ENCODE results near the gene ASPG.

ASPG gene

DNA sequence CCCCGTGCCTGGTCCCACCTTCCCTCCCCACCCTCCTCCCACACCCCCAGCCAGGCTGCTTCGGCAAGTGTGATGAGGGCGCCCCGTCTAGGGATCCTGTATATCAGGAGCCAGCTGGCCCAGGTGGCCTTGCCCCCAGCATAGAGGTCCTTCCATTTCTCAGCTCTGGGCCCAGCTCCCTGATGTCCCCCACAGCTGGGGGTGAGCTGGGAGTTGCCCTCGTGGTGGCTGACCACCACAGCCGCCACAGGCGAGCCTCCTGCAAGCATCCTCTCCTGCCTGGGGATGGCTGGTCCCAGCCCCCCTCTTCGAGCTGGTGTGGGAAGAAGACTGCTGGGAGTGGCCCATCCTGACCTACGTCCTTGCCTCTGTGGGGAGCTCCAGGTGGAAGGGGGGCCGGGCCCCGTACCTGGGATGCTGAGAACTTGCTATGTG is 7.4 kb downstream of the ASPG start:
- H3K4me3 ChIP-seq (ENCODE audit: insufficient read depth, low read length, poor library complexity, severe bottlenecking), result no peak overlapping the region
- H3K9ac ChIP-seq (ENCODE audit: low read length), result no peak overlapping the region
- no peaks in the 10 kb centered on the region for H3K9me2 ChIP-seq (replicated peaks; ENCODE audit: insufficient read depth, low read length)
- no peaks in the 10 kb centered on the region for H3K27me3 ChIP-seq (ENCODE audit: low read length)
- H3K79me2 ChIP-seq (ENCODE audit: insufficient read depth, low read length), result no peaks in the 10 kb centered on the region
- H3F3A ChIP-seq (ENCODE audit: insufficient read depth), result no peaks in the 10 kb centered on the region
- TF ChIP-seq, protein P1, sequence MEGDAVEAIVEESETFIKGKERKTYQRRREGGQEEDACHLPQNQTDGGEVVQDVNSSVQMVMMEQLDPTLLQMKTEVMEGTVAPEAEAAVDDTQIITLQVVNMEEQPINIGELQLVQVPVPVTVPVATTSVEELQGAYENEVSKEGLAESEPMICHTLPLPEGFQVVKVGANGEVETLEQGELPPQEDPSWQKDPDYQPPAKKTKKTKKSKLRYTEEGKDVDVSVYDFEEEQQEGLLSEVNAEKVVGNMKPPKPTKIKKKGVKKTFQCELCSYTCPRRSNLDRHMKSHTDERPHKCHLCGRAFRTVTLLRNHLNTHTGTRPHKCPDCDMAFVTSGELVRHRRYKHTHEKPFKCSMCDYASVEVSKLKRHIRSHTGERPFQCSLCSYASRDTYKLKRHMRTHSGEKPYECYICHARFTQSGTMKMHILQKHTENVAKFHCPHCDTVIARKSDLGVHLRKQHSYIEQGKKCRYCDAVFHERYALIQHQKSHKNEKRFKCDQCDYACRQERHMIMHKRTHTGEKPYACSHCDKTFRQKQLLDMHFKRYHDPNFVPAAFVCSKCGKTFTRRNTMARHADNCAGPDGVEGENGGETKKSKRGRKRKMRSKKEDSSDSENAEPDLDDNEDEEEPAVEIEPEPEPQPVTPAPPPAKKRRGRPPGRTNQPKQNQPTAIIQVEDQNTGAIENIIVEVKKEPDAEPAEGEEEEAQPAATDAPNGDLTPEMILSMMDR (IDR thresholded peaks at IDR 0.05; ENCODE audit: insufficient read depth, low read length, poor library complexity, severe bottlenecking), result no peak
- TF ChIP-seq EZH2phosphoT487 (conservative IDR thresholded peaks at IDR 0.05; ENCODE audit: low read length), result no peak
- no peaks in the 10 kb centered on the region for H3K9me3 ChIP-seq (ENCODE audit: insufficient read depth, low read length)
- no peaks in the 10 kb centered on the region for H3K36me3 ChIP-seq (ENCODE audit: low read length)
- no peak overlapping the region for H3K27ac ChIP-seq (ENCODE audit: low read depth, low read length)
- no peaks in the 10 kb centered on the region for H4K20me1 ChIP-seq (ENCODE audit: low read depth, low read length)
- no peak overlapping the region for H2AFZ ChIP-seq (ENCODE audit: low read depth, low read length, severe bottlenecking)
- H3K4me2 ChIP-seq (ENCODE audit: low read depth, low read length, poor library complexity, severe bottlenecking), result no peak overlapping the region

DNA sequence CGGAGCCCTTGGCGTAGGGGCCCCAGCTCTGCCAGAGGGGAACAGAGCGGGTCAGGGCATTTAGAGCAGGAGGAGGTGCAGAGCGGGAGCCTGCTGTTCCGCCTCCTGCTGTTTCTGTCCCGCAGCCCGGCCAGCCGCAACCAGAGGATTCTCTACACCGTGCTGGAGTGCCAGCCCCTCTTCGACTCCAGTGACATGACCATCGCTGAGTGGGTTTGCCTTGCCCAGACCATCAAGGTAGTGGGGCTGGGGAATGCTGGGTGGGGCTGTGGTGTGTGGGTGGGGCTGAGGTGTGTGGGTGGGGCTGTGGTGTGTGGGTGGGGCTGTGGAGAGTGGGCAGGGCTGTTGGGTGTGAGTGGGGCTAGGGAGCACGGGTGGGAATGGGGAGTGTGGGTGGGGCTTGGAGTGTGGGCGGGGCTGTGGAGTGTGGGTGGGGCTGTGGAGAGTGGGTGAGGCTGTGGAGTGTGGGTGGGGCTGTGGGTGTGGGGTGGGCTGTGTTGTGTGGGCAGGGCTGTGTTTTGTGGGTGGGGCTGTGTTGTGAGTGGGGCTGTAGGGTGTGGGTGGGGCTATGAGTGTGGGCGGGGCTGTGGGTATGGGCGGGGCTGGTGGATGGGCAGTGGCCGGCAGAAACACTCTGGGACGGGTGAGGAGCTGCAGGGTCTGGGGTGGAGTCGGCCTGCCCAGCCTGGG is 8.0 kb downstream of the ASPG start:
- Histone ChIP-seq H2AFZ (ENCODE audit: low read depth, low read length, severe bottlenecking) (no peak overlapping the region), H3K4me2 (ENCODE audit: low read depth, low read length, poor library complexity, severe bottlenecking) (no peak overlapping the region), H3K27me3 (ENCODE audit: low read length) (no peaks in the 10 kb centered on the region), H3K9ac (ENCODE audit: low read length) (no peak overlapping the region), H3K4me3 (ENCODE audit: insufficient read depth, low read length, poor library complexity, severe bottlenecking) (no peak overlapping the region), H3K9me2 (replicated peaks; ENCODE audit: insufficient read depth, low read length) (no peaks in the 10 kb centered on the region), H3K27ac (ENCODE audit: low read depth, low read length) (no peak overlapping the region), H3K36me3 (ENCODE audit: low read length) (no peaks in the 10 kb centered on the region), H3K79me2 (ENCODE audit: insufficient read depth, low read length) (no peaks in the 10 kb centered on the region), H4K20me1 (ENCODE audit: low read depth, low read length) (no peaks in the 10 kb centered on the region), H3K9me3 (ENCODE audit: insufficient read depth, low read length) (no peaks in the 10 kb centered on the region), H3F3A (ENCODE audit: insufficient read depth) (no peaks in the 10 kb centered on the region)
- TF ChIP-seq, protein P1 (IDR thresholded peaks at IDR 0.05; ENCODE audit: insufficient read depth, low read length, poor library complexity, severe bottlenecking), result no peak
- no peak for TF ChIP-seq EZH2phosphoT487 (conservative IDR thresholded peaks at IDR 0.05; ENCODE audit: low read length)

DNA sequence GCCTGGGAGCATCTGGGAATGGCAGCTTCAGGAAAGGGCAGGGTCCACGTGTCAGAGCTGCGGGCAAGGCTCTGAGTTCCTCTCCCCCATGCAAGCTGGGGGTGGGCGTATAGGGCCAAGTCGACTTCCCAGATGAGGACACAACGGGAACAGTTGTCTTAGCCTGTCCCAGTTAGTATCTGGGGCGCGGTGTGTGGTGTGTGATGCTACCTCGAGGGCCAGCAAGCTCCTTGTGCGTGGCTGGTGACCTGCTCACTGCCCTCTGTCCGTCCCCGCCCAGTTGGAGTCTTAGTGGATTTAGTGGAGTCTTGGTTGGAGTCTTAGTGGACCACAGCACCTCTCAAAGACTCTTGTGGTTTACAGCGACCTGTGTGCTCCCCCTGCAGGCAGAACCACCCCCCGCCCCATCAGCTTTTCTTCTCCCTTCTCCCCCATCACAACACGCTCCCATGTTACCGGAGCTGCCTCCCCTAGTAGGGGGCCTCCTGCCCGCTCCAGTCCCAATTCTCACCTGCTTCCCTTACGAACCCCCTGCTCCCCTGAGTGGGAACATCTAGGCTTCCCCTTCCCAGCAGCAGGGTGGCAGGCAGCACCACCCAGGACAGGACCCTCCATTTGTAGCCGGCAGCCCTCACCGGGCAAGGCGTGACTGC is 8.7 kb downstream of the ASPG start:
- no peaks in the 10 kb centered on the region for H3K9me2 ChIP-seq (replicated peaks; ENCODE audit: insufficient read depth, low read length)
- no peaks in the 10 kb centered on the region for H3K79me2 ChIP-seq (ENCODE audit: insufficient read depth, low read length)
- H3K4me2 ChIP-seq (ENCODE audit: low read depth, low read length, poor library complexity, severe bottlenecking), result no peak overlapping the region
- H3K4me3 ChIP-seq (ENCODE audit: insufficient read depth, low read length, poor library complexity, severe bottlenecking), result no peak overlapping the region
- H3F3A ChIP-seq (ENCODE audit: insufficient read depth), result no peaks in the 10 kb centered on the region
- no peak overlapping the region for H2AFZ ChIP-seq (ENCODE audit: low read depth, low read length, severe bottlenecking)
- H3K27ac ChIP-seq (ENCODE audit: low read depth, low read length), result no peak overlapping the region
- H4K20me1 ChIP-seq (ENCODE audit: low read depth, low read length), result no peaks in the 10 kb centered on the region
- no peaks in the 10 kb centered on the region for H3K9me3 ChIP-seq (ENCODE audit: insufficient read depth, low read length)
- no peaks in the 10 kb centered on the region for H3K36me3 ChIP-seq (ENCODE audit: low read length)
- TF ChIP-seq EZH2phosphoT487 (conservative IDR thresholded peaks at IDR 0.05; ENCODE audit: low read length), result no peak
- TF ChIP-seq, protein P1 (IDR thresholded peaks at IDR 0.05; ENCODE audit: insufficient read depth, low read length, poor library complexity, severe bottlenecking), result no peak
- no peaks in the 10 kb centered on the region for H3K27me3 ChIP-seq (ENCODE audit: low read length)
- no peak overlapping the region for H3K9ac ChIP-seq (ENCODE audit: low read length)
